ENCODE results near the gene GPC6. TPM values are rescaled to one million over a fixed set of nuclear protein-coding genes. Genes with fewer than 3 reads are reported as not detected.

GPC6 gene
- total and polyA plus RNA-seq, 4 donors, result 5.9 to 29.1 (median 18.2) TPM

DNA sequence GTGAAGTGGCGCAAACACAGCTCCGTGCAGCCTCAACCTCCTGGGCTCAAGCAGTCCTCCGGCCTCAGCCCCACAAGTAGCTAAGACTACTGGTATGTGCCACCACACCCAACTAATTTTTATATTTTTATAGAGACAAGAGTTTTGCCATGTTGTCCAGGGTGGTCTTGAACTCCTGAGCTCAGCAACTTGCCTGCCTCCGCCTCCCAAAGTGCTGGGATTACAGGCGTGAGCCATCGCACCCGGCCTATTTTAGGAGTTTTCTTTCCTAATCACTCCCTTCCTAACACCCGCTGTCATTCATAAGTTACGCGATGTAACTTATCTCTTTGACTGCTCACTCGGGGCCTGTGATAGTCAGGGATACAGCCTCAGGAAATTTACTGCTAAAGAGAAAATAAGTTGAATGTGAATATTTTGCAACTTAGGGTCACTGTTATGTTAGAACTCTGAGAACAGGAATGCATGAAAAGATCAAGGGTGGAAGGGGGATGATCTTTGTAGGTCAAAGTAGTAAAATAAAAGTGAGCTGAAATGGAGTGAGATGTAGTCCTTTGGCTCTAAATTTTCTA, 1112.6 kb downstream of the GPC6 start:
- Histone ChIP-seq H3K4me3 (ENCODE audit: low read depth in 1 of 3, low read length in 3 of 3) (no peak overlapping the region), H3K4me1 (ENCODE audit: control insufficient read depth in 4 of 4, insufficient read depth in 4 of 4, low read length in 3 of 4) (peaks cover 0 to 23% (median 12%) of the 10 kb centered on the region in 4 donors), H3K9ac (ENCODE audit: low read depth in 1 of 2, low read length in 2 of 2) (no peak overlapping the region), H3K9me3 (ENCODE audit: control insufficient read depth in 4 of 4, low read length in 3 of 4) (no peaks in the 10 kb centered on the region), H3K27me3 (ENCODE audit: control insufficient read depth in 4 of 4, insufficient read depth in 4 of 4, low read length in 3 of 4) (no peaks in the 10 kb centered on the region), H3K27ac (ENCODE audit: low read depth in 1 of 2, low read length in 2 of 2) (no peak overlapping the region), H3K36me3 (ENCODE audit: control insufficient read depth in 4 of 4, insufficient read depth in 3 of 4, low read depth in 1 of 4, low read length in 3 of 4) (no peaks in the 10 kb centered on the region)
- TF ChIP-seq GABPA (IDR thresholded peaks at IDR 0.05 in 1 of 2, conservative IDR thresholded peaks at IDR 0.05 in 1 of 2) (no peak), HNF4A (conservative IDR thresholded peaks at IDR 0.05) (peak in 1 of 2 donors; percentile 25), JUND (IDR thresholded peaks at IDR 0.05) (no peak), FOXA1 (IDR thresholded peaks at IDR 0.05) (no peak), HNF4G (IDR thresholded peaks at IDR 0.05) (no peak), TAF1 (conservative IDR thresholded peaks at IDR 0.05) (no peak), EGR1 (IDR thresholded peaks at IDR 0.05; ENCODE audit: low read depth in 2 of 2) (no peak), FOXA2 (IDR thresholded peaks at IDR 0.05) (no peak), RAD21 (IDR thresholded peaks at IDR 0.05) (no peak), YY1 (IDR thresholded peaks at IDR 0.05) (no peak), NR2F2 (IDR thresholded peaks at IDR 0.05) (peak; percentile 62), RXRA (IDR thresholded peaks at IDR 0.05) (peak in 1 of 2 donors; percentile 15), SP1 (IDR thresholded peaks at IDR 0.05) (no peak)
- TF ChIP-seq, protein P1, sequence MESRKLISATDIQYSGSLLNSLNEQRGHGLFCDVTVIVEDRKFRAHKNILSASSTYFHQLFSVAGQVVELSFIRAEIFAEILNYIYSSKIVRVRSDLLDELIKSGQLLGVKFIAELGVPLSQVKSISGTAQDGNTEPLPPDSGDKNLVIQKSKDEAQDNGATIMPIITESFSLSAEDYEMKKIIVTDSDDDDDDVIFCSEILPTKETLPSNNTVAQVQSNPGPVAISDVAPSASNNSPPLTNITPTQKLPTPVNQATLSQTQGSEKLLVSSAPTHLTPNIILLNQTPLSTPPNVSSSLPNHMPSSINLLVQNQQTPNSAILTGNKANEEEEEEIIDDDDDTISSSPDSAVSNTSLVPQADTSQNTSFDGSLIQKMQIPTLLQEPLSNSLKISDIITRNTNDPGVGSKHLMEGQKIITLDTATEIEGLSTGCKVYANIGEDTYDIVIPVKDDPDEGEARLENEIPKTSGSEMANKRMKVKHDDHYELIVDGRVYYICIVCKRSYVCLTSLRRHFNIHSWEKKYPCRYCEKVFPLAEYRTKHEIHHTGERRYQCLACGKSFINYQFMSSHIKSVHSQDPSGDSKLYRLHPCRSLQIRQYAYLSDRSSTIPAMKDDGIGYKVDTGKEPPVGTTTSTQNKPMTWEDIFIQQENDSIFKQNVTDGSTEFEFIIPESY (IDR thresholded peaks at IDR 0.05), result no peak
- TF ChIP-seq, protein P2, sequence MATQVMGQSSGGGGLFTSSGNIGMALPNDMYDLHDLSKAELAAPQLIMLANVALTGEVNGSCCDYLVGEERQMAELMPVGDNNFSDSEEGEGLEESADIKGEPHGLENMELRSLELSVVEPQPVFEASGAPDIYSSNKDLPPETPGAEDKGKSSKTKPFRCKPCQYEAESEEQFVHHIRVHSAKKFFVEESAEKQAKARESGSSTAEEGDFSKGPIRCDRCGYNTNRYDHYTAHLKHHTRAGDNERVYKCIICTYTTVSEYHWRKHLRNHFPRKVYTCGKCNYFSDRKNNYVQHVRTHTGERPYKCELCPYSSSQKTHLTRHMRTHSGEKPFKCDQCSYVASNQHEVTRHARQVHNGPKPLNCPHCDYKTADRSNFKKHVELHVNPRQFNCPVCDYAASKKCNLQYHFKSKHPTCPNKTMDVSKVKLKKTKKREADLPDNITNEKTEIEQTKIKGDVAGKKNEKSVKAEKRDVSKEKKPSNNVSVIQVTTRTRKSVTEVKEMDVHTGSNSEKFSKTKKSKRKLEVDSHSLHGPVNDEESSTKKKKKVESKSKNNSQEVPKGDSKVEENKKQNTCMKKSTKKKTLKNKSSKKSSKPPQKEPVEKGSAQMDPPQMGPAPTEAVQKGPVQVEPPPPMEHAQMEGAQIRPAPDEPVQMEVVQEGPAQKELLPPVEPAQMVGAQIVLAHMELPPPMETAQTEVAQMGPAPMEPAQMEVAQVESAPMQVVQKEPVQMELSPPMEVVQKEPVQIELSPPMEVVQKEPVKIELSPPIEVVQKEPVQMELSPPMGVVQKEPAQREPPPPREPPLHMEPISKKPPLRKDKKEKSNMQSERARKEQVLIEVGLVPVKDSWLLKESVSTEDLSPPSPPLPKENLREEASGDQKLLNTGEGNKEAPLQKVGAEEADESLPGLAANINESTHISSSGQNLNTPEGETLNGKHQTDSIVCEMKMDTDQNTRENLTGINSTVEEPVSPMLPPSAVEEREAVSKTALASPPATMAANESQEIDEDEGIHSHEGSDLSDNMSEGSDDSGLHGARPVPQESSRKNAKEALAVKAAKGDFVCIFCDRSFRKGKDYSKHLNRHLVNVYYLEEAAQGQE (IDR thresholded peaks at IDR 0.05), result no peak
- TF ChIP-seq, protein P3, sequence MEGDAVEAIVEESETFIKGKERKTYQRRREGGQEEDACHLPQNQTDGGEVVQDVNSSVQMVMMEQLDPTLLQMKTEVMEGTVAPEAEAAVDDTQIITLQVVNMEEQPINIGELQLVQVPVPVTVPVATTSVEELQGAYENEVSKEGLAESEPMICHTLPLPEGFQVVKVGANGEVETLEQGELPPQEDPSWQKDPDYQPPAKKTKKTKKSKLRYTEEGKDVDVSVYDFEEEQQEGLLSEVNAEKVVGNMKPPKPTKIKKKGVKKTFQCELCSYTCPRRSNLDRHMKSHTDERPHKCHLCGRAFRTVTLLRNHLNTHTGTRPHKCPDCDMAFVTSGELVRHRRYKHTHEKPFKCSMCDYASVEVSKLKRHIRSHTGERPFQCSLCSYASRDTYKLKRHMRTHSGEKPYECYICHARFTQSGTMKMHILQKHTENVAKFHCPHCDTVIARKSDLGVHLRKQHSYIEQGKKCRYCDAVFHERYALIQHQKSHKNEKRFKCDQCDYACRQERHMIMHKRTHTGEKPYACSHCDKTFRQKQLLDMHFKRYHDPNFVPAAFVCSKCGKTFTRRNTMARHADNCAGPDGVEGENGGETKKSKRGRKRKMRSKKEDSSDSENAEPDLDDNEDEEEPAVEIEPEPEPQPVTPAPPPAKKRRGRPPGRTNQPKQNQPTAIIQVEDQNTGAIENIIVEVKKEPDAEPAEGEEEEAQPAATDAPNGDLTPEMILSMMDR (IDR thresholded peaks at IDR 0.05; ENCODE audit: low read depth, low read length, missing input control), result no peak
- TF ChIP-seq, protein P4, sequence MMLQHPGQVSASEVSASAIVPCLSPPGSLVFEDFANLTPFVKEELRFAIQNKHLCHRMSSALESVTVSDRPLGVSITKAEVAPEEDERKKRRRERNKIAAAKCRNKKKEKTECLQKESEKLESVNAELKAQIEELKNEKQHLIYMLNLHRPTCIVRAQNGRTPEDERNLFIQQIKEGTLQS (IDR thresholded peaks at IDR 0.05), result no peak
- TF ChIP-seq, protein P5, sequence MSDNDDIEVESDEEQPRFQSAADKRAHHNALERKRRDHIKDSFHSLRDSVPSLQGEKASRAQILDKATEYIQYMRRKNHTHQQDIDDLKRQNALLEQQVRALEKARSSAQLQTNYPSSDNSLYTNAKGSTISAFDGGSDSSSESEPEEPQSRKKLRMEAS (IDR thresholded peaks at IDR 0.05), result no peak
- DNase-seq (ENCODE audit: low spot score), result no peak
- WGBS, result 85% methylated on average over 11 of the region's 11 CpGs

All from liver (tissue), 9 donors.